Endodermal cell (in vitro differentiated cells): Measurements from ENCODE around the gene CHD9. TPM values are rescaled to one million over a fixed set of nuclear protein-coding genes. Genes with fewer than 3 reads are reported as not detected.

ENCODE experiments used
- DNase-seq: peaks from one replicate; pipeline ENCODE4 v3.0.0-alpha.2; 2017
- H3K27ac ChIP-seq: 2 replicates; pipeline ENCODE4 v1.5.1; 2013; ENCODE audit warnings: mild to moderate bottlenecking, low read depth, low read length, moderate library complexity
- H3K27me3 ChIP-seq: 2 replicates; pipeline ENCODE4 v1.6.1; 2013; ENCODE audit warnings: mild to moderate bottlenecking, low read length, moderate library complexity; ENCODE audit not compliant: insufficient read depth, control insufficient read depth, poor library complexity, severe bottlenecking
- H3K36me3 ChIP-seq: 2 replicates; pipeline ENCODE4 v1.7.0; 2013; ENCODE audit warnings: mild to moderate bottlenecking, low read length, moderate library complexity; ENCODE audit not compliant: control insufficient read depth, insufficient read depth
- H3K4me1 ChIP-seq: one replicate; pipeline ENCODE4 v1.7.0; 2013; ENCODE audit warnings: low read length; ENCODE audit not compliant: control insufficient read depth, insufficient read depth
- H3K4me3 ChIP-seq: 2 replicates; pipeline ENCODE4 v1.5.1; 2013; ENCODE audit warnings: mild to moderate bottlenecking, low read length, moderate library complexity
- H3K9ac ChIP-seq: 2 replicates; pipeline ENCODE4 v1.6.1; 2013; ENCODE audit warnings: mild to moderate bottlenecking, low read length, moderate library complexity; ENCODE audit not compliant: poor library complexity, severe bottlenecking; ENCODE audit errors: extremely low read depth
- H3K9me3 ChIP-seq: 2 replicates; pipeline ENCODE4 v1.6.1; 2013; ENCODE audit warnings: mild to moderate bottlenecking, low read length, moderate library complexity; ENCODE audit not compliant: control insufficient read depth
- H3K27ac Mint-ChIP-seq: 2 replicates; pipeline ENCODE4 v1.8.0; 2020; ENCODE audit warnings: mixed read lengths
- H3K27me3 Mint-ChIP-seq: 2 replicates; pipeline ENCODE4 v1.8.0; 2021; ENCODE audit warnings: mild to moderate bottlenecking, mixed read lengths; ENCODE audit not compliant: insufficient read depth
- H3K36me3 Mint-ChIP-seq: 2 replicates; pipeline ENCODE4 v1.8.0; 2020; ENCODE audit warnings: low read depth, mixed read lengths
- H3K4me1 Mint-ChIP-seq: 2 replicates; pipeline ENCODE4 v1.8.0; 2020; ENCODE audit warnings: mixed read lengths
- H3K4me3 Mint-ChIP-seq: 2 replicates; pipeline ENCODE4 v1.8.0; 2020; ENCODE audit warnings: mild to moderate bottlenecking, moderate library complexity, mixed read lengths
- H3K9me3 Mint-ChIP-seq: 2 replicates; pipeline ENCODE4 v1.8.0; 2020; ENCODE audit warnings: mild to moderate bottlenecking, mixed read lengths
- WGBS, 2 experiments: methylation state at CpG; one replicate each; pipeline versions ENCODE4 v1.1.5 to v1.1.7; 2013; ENCODE audit warnings: missing lambda C conversion rate in 2 of 2, mixed read lengths in 1 of 2; ENCODE audit not compliant: insufficient coverage in 1 of 2, insufficient read length in 1 of 2; 5-methylcytosine and 5-hydroxymethylcytosine counted together
- total RNA-seq, 2 donors: library from RNA; stranded (reverse); fragmentation: NEBNext Ultra II Directional in 1 of 2; extraction: Animal tissue kit (Norgen Biotek cat#: 25700) in 1 of 2; gene quantifications; 2 replicates in 1 of 2; 3 replicates in 1 of 2; pipeline ENCODE4 v1.2.1, GENCODE V29; 2021
- TF ChIP-seq, protein P1 (sequence below): fragments of 200-600 bp; sonication (generic); conservative IDR thresholded peaks from 2 replicates; pipeline ENCODE4 v1.5.0; 2021; ENCODE audit warnings: antibody characterized with exemption, mild to moderate bottlenecking

Gene CHD9
- total RNA-seq, 2 donors from 2014 or later = 36.8 to 40.5 TPM

DNA sequence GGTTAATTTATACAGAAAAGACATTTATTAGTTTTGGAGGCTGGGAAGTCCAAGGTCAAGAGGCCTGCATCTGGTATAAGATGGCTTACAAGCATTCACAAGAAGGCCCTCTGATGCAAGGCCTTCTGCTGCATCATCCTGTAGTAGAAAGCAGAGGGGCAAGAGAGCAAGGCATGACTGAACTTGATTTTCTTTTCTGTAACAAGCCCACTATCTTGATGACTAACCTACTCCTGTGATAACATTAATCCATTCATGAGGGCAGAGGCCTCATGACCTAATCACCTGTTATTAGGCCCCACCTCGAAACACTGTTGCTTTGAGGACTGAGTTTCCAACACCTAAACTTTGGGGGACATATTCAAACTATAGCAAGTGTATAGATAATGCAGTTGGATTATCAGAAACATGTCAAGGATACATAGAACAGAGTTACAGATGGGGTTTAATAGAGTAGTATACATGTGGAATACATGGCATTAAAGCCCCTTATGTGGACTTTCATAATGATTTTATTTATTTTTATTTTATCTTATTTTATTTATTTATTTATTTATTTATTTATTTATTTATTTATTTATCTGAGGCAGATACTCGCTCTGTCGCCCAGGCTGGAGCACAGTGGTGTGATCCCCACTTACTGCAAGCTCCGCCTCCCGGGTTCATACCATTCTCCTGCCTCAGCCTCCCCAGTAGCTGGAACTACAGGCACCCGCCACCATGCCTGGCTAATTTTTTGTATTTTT lies 88.2 kb downstream of the CHD9 start:
- 94 to 100% methylated on average over 1 to 6 of the region's 6 CpGs for WGBS, 2 experiments
- H3K4me1 Mint-ChIP-seq = peaks cover 5% of the 10 kb centered on the region
- no peak overlapping the region for H3K4me3 Mint-ChIP-seq
- no peak for DNase-seq
- no peaks in the 10 kb centered on the region for H3K27me3 Mint-ChIP-seq
- TF ChIP-seq, protein P1, sequence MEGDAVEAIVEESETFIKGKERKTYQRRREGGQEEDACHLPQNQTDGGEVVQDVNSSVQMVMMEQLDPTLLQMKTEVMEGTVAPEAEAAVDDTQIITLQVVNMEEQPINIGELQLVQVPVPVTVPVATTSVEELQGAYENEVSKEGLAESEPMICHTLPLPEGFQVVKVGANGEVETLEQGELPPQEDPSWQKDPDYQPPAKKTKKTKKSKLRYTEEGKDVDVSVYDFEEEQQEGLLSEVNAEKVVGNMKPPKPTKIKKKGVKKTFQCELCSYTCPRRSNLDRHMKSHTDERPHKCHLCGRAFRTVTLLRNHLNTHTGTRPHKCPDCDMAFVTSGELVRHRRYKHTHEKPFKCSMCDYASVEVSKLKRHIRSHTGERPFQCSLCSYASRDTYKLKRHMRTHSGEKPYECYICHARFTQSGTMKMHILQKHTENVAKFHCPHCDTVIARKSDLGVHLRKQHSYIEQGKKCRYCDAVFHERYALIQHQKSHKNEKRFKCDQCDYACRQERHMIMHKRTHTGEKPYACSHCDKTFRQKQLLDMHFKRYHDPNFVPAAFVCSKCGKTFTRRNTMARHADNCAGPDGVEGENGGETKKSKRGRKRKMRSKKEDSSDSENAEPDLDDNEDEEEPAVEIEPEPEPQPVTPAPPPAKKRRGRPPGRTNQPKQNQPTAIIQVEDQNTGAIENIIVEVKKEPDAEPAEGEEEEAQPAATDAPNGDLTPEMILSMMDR = no peak
- H3K9me3 Mint-ChIP-seq = no peaks in the 10 kb centered on the region
- Histone ChIP-seq H3K27me3 (no peaks in the 10 kb centered on the region), H3K9me3 (no peaks in the 10 kb centered on the region), H3K4me1 (peaks cover 3% of the 10 kb centered on the region), H3K36me3 (no peaks in the 10 kb centered on the region), H3K4me3 (no peak overlapping the region), H3K9ac (no peak overlapping the region), H3K27ac (no peak overlapping the region)
- no peaks in the 10 kb centered on the region for H3K36me3 Mint-ChIP-seq
- H3K27ac Mint-ChIP-seq = no peak overlapping the region

- Mint-ChIP-seq H3K27me3 (no peaks in the 10 kb centered on the region), H3K4me1 (peaks cover 4% of the 10 kb centered on the region), H3K36me3 (peaks cover 2% of the 10 kb centered on the region), H3K4me3 (no peak overlapping the region), H3K27ac (peak overlapping the region; percentile 68), H3K9me3 (peaks cover 5% of the 10 kb centered on the region)
- no peak overlapping the region for H3K4me3 ChIP-seq
- H3K4me1 ChIP-seq = peaks cover 2% of the 10 kb centered on the region
- H3K27ac ChIP-seq = no peak overlapping the region
- no peaks in the 10 kb centered on the region for H3K27me3 ChIP-seq
- WGBS, 2 experiments = 92 to 93% methylated on average over 3 of the region's 3 CpGs
- H3K36me3 ChIP-seq = no peaks in the 10 kb centered on the region
- peaks cover 16% of the 10 kb centered on the region for H3K9me3 ChIP-seq
- no peak overlapping the region for H3K9ac ChIP-seq
- TF ChIP-seq, protein P1 = no peak
- DNase-seq = no peak
These were observed 92.8 kb downstream of the CHD9 start for GRCh38 chr16:53147500-53148065.

DNA sequence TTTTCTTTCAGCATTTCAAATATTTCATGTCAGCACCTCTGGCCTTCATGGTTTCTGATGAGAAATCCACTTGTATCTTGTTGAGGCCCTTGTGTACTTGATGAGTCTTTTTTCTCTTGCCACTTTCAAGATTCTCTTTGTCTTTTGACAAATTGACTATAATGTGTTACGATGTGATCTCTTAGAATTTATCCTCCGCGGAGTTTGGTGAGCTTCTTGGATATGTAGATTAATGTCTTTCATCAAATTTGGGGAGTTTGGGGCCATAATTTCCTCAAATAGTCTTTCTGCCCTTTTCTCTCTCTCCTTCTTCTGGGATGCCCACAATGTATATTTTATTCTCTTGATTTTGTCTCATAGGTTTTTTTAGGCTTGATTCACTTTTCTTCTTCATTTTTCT lies 96.0 kb downstream of the CHD9 start:
- no peak for DNase-seq
- H3K27me3 ChIP-seq = no peaks in the 10 kb centered on the region
- no peak overlapping the region for H3K27ac Mint-ChIP-seq
- H3K4me3 ChIP-seq = no peak overlapping the region
- 96% methylated on average over 3 of the region's 3 CpGs; no CpG with 5 or more reads in 1 of the 2 experiments for WGBS, 2 experiments
- H3K27me3 Mint-ChIP-seq = no peaks in the 10 kb centered on the region
- peaks cover 4% of the 10 kb centered on the region for H3K36me3 Mint-ChIP-seq
- H3K27ac ChIP-seq = no peak overlapping the region
- no peak overlapping the region for H3K4me3 Mint-ChIP-seq
- peaks cover 5% of the 10 kb centered on the region for H3K9me3 Mint-ChIP-seq
- TF ChIP-seq, protein P1 = no peak
- no peaks in the 10 kb centered on the region for H3K4me1 Mint-ChIP-seq
- no peaks in the 10 kb centered on the region for H3K4me1 ChIP-seq
- peaks cover 3% of the 10 kb centered on the region for H3K36me3 ChIP-seq
- no peak overlapping the region for H3K9ac ChIP-seq
- peaks cover 16% of the 10 kb centered on the region for H3K9me3 ChIP-seq
